Uterus (tissue), 4 donors: Measurements from ENCODE around the gene MAN2B2. TPM values are rescaled to one million over a fixed set of nuclear protein-coding genes. Genes with fewer than 3 reads are reported as not detected.
A peak's percentile ranks its signal among the peaks of the same experiment; 100 is the strongest.

Source experiments
- DNase-seq, 2 donors: peaks; one replicate each; pipeline ENCODE4 v3.0.0-alpha.2; 2019 to 2020
- H3K27ac ChIP-seq, 2 donors: fragments of 200-600 bp; sonication (generic); 1 replicate in 1 of 2; 2 replicates in 1 of 2; pipeline ENCODE4 v1.5.1; 2016 to 2018
- H3K27me3 ChIP-seq, 2 donors: fragments of 200-600 bp; sonication (generic); one replicate each; pipeline ENCODE4 v1.5.1; 2018 to 2019; ENCODE audit warnings: control low read depth in 1 of 2
- H3K36me3 ChIP-seq, 2 donors: fragments of 200-600 bp; sonication (generic); one replicate each; pipeline ENCODE4 v1.5.1; 2019; ENCODE audit warnings: control low read depth in 1 of 2
- H3K4me1 ChIP-seq, 2 donors: fragments of 200-600 bp; sonication (generic); one replicate each; pipeline ENCODE4 v1.5.1; 2018 to 2019; ENCODE audit warnings: control low read depth in 1 of 2
- H3K4me3 ChIP-seq, 2 donors: fragments of 200-600 bp; sonication (generic); 1 replicate in 1 of 2; 2 replicates in 1 of 2; pipeline ENCODE4 v1.5.1; 2018 to 2019; ENCODE audit warnings: mild to moderate bottlenecking in 1 of 2
- H3K9me3 ChIP-seq, 2 donors: fragments of 200-600 bp; sonication (generic); one replicate each; pipeline ENCODE4 v1.5.1; 2019; ENCODE audit warnings: control low read depth in 1 of 2
- CTCF ChIP-seq, 4 experiments: fragments of 200-600 bp in 2 of 4; fragments of 450-650 bp in 2 of 4; sonication (generic) in 2 of 4; IDR thresholded peaks; one replicate each; pipeline ENCODE4 v1.5.1; 2016 to 2019; ENCODE audit warnings: antibody characterized with exemption in 4 of 4, mild to moderate bottlenecking in 2 of 4, moderate library complexity in 1 of 4
- POLR2A ChIP-seq, 2 donors: fragments of 450-650 bp; IDR thresholded peaks; one replicate each; pipeline ENCODE4 v1.6.1; 2016; ENCODE audit warnings: antibody characterized with exemption in 2 of 2, mild to moderate bottlenecking in 1 of 2, moderate library complexity in 1 of 2
- intact Hi-C: fragments of 100-400 bp; cut with DNase I; formaldehyde crosslinking; loops from one replicate; pipeline ENCODE4 v1.15.1; 2023; ENCODE audit warnings: low total_unique reads
- total RNA-seq, 4 donors: library from RNA; depleted of rRNA in 3 of 4; stranded (reverse); fragments of >200 nt in 3 of 4; gene quantifications; one replicate each; pipeline versions ENCODE4 v1.1.0 to v1.2.4, GENCODE V29; 2014 to 2023
- donor health status: DM: yes; HTN: yes; CAD: no.

Gene MAN2B2
- total RNA-seq, 4 donors from 2014 or later, result 14.8 to 30.8 (median 19.2) TPM

GRCh38 chr4:6660430-6660829 lies 85.4 kb downstream of the MAN2B2 start:
- H3K36me3 ChIP-seq, result no peaks in the 10 kb centered on the region
- no peak overlapping the region for H3K4me3 ChIP-seq
- no peak for DNase-seq
- no peaks in the 10 kb centered on the region for H3K27me3 ChIP-seq
- TF ChIP-seq POLR2A (IDR thresholded peaks at IDR 0.05) (no peak), CTCF (IDR thresholded peaks at IDR 0.05) (no peak)
- no peak overlapping the region for H3K27ac ChIP-seq
- no peaks in the 10 kb centered on the region for H3K9me3 ChIP-seq
- intact Hi-C loops, result no loop called here
- H3K4me1 ChIP-seq, result peaks cover 0 to 16% of the 10 kb centered on the region in 2 donors

- H3K4me1 ChIP-seq, result peaks cover 0 to 16% of the 10 kb centered on the region in 2 donors
- no peak for DNase-seq
- no peak for TF ChIP-seq POLR2A (IDR thresholded peaks at IDR 0.05)
- no peak for TF ChIP-seq CTCF (IDR thresholded peaks at IDR 0.05)
- H3K27me3 ChIP-seq, result no peaks in the 10 kb centered on the region
- no peak overlapping the region for H3K4me3 ChIP-seq
- intact Hi-C loops, result no loop called here
- no peaks in the 10 kb centered on the region for H3K36me3 ChIP-seq
- no peak overlapping the region for H3K27ac ChIP-seq
- no peaks in the 10 kb centered on the region for H3K9me3 ChIP-seq
Observed at GRCh38 chr4:6662591-6662990, 87.6 kb downstream of the MAN2B2 start.

GRCh38 chr4:6663596-6664393 lies 88.8 kb downstream of the MAN2B2 start:
- H3K36me3 ChIP-seq, result no peaks in the 10 kb centered on the region
- intact Hi-C loops, result no loop called here
- peak overlapping the region; percentile 26 to 35 for H3K4me3 ChIP-seq
- no peaks in the 10 kb centered on the region for H3K27me3 ChIP-seq
- H3K4me1 ChIP-seq, result peaks cover 0 to 16% of the 10 kb centered on the region in 2 donors
- no peak for DNase-seq
- H3K9me3 ChIP-seq, result no peaks in the 10 kb centered on the region
- peak overlapping the region in 1 of 2 donors; percentile 4 for H3K27ac ChIP-seq
- TF ChIP-seq CTCF (IDR thresholded peaks at IDR 0.05), result no peak
- TF ChIP-seq POLR2A (IDR thresholded peaks at IDR 0.05), result no peak

- Histone ChIP-seq H3K9me3 (no peaks in the 10 kb centered on the region), H3K27ac (no peak overlapping the region), H3K4me3 (no peak overlapping the region), H3K27me3 (no peaks in the 10 kb centered on the region), H3K36me3 (no peaks in the 10 kb centered on the region), H3K4me1 (peaks cover 0 to 10% of the 10 kb centered on the region in 2 donors)
- TF ChIP-seq CTCF (IDR thresholded peaks at IDR 0.05) (no peak), POLR2A (IDR thresholded peaks at IDR 0.05) (no peak)
- no peak for DNase-seq
- intact Hi-C loops, result no loop called here
Observed at GRCh38 chr4:6665320-6665654, 90.3 kb downstream of the MAN2B2 start.

DNA sequence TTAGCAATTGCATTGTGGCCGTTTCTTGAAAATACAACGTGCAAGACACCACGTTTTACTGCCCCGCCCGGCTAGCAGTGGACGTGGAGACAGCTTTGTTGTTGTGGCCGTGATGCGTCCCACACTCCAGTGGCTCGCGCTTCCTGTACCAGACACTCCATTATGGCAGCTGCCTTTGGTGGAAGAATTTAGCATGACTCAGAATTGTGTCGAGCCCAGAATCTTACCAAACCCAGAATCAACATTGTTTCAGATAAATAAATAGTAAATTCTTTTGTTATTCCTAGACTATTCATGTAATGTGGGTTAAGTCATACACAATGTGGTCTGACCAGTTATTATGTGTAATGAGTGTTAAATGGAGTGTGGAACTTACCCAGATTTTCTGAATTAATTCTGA lies 93.4 kb downstream of the MAN2B2 start:
- H3K4me1 ChIP-seq, result peaks cover 0 to 10% of the 10 kb centered on the region in 2 donors
- H3K9me3 ChIP-seq, result no peaks in the 10 kb centered on the region
- intact Hi-C loops, result no loop called here
- TF ChIP-seq CTCF (IDR thresholded peaks at IDR 0.05) (no peak), POLR2A (IDR thresholded peaks at IDR 0.05) (no peak)
- no peaks in the 10 kb centered on the region for H3K36me3 ChIP-seq
- no peaks in the 10 kb centered on the region for H3K27me3 ChIP-seq
- DNase-seq, result no peak
- no peak overlapping the region for H3K27ac ChIP-seq
- H3K4me3 ChIP-seq, result no peak overlapping the region
